Muscle layer of colon (tissue), 2 donors: ENCODE measurements around the gene PCDHGA8.
"Not testable (repeated sequence)": the region's sequence is repeated elsewhere in the genome, so short reads cannot be mapped to it uniquely, and the experiment has no call there.

ENCODE experiments used
- H3K27ac ChIP-seq: one replicate; pipeline ENCODE4 v1.7.0; 2013; ENCODE audit warnings: low read depth, mild to moderate bottlenecking, low read length, moderate library complexity
- H3K27me3 ChIP-seq, 2 donors: one replicate each; pipeline ENCODE4 v1.7.0; 2013; ENCODE audit warnings: low read length in 2 of 2, mild to moderate bottlenecking in 2 of 2; ENCODE audit not compliant: insufficient read depth in 2 of 2, control insufficient read depth in 1 of 2
- H3K36me3 ChIP-seq: one replicate; pipeline ENCODE4 v1.7.0; 2013; ENCODE audit warnings: mild to moderate bottlenecking, low read length; ENCODE audit not compliant: insufficient read depth
- H3K4me1 ChIP-seq: one replicate; pipeline ENCODE4 v1.7.0; 2013; ENCODE audit warnings: mild to moderate bottlenecking, low read length; ENCODE audit not compliant: insufficient read depth
- H3K4me3 ChIP-seq, 2 donors: one replicate each; pipeline ENCODE4 v1.7.0; 2013; ENCODE audit warnings: low read length in 2 of 2, low read depth in 1 of 2, mild to moderate bottlenecking in 1 of 2, moderate library complexity in 1 of 2
- H3K9ac ChIP-seq: one replicate; pipeline ENCODE4 v1.7.0; 2013; ENCODE audit warnings: low read length
- H3K9me3 ChIP-seq: one replicate; pipeline ENCODE4 v1.7.0; 2013; ENCODE audit warnings: mild to moderate bottlenecking, low read length
- donor health status: abdominal sarcoma.
- donor health status: Adenocarcinoma of cecum.

PCDHGA8 gene

GRCh38 chr5:141430332-141431113 lies 38.1 kb downstream of the PCDHGA8 start, which contains the start of gene PCDHGA12:
Gene PCDHGA12, plus strand, starts transcription at chr5:141430507. Its CDS starts 253 bp downstream, at chr5:141430760.
- Histone ChIP-seq H3K36me3 (no peaks in the 10 kb centered on the region), H3K27ac (no peak within 1 kb of the TSS), H3K4me1 (no peaks in the 10 kb centered on the region), H3K4me3 (peak within 1 kb of the TSS in 1 of 2 donors; percentile 51), H3K27me3 (no peaks in the 10 kb centered on the region), H3K9me3 (peaks cover 68% of the 10 kb centered on the region), H3K9ac (no peak within 1 kb of the TSS)

- Histone ChIP-seq H3K9ac (no peak overlapping the region), H3K9me3 (peaks cover 63% of the 10 kb centered on the region), H3K27ac (no peak overlapping the region), H3K4me3 (peak overlapping the region in 1 of 2 donors; percentile 51), H3K4me1 (no peaks in the 10 kb centered on the region), H3K36me3 (no peaks in the 10 kb centered on the region), H3K27me3 (no peaks in the 10 kb centered on the region)
These were observed 38.9 kb downstream of the PCDHGA8 start for GRCh38 chr5:141431286-141431685.

GRCh38 chr5:141432308-141432707 lies 39.9 kb downstream of the PCDHGA8 start:
- H3K27me3 ChIP-seq, result not testable (repeated sequence)
- peak overlapping the region in 1 of 2 donors; percentile 51 for H3K4me3 ChIP-seq

GRCh38 chr5:141432726-141433125 lies 40.3 kb downstream of the PCDHGA8 start:
- Histone ChIP-seq H3K9me3 (peaks cover 52% of the 10 kb centered on the region), H3K4me3 (peak overlapping the region in 1 of 2 donors; percentile 14)
- H3K9ac ChIP-seq, result not testable (repeated sequence)

More at GRCh38 chr5:141432308-141432707, 39.9 kb downstream of the PCDHGA8 start:
- not testable (repeated sequence) for H3K36me3 ChIP-seq, H3K9ac ChIP-seq, H3K4me1 ChIP-seq, H3K27ac ChIP-seq
- H3K9me3 ChIP-seq, result peaks cover 57% of the 10 kb centered on the region

GRCh38 chr5:141434006-141434405 lies 41.6 kb downstream of the PCDHGA8 start:
- Histone ChIP-seq H3K4me3 (no peak overlapping the region), H3K36me3 (no peaks in the 10 kb centered on the region), H3K27ac (no peak overlapping the region), H3K9ac (no peak overlapping the region), H3K9me3 (peaks cover 47% of the 10 kb centered on the region), H3K4me1 (no peaks in the 10 kb centered on the region), H3K27me3 (no peaks in the 10 kb centered on the region)

More at GRCh38 chr5:141432726-141433125, 40.3 kb downstream of the PCDHGA8 start:
- H3K27me3 ChIP-seq, H3K4me1 ChIP-seq, H3K36me3 ChIP-seq, H3K27ac ChIP-seq: not testable (repeated sequence)

DNA sequence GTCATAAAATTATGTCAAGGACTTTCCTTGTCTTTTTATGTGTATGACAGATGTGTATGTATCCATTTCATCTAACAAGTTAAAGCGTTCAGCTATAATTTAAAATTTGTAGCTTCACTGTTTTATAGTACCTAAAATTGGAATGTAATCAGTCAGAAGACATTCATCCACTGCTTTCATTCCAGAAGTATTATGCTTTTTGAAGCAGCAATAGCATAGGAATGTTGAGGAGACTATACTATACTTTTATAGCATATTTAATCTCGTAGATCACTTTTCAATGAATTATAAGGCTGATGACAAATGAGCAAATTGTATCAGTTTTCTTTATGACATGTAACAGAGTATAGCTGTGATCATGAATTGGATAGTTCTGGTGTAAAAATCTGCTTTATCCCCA lies 44.8 kb downstream of the PCDHGA8 start:
- Histone ChIP-seq H3K9ac (no peak overlapping the region), H3K4me3 (no peak overlapping the region), H3K36me3 (no peaks in the 10 kb centered on the region), H3K9me3 (peaks cover 37% of the 10 kb centered on the region), H3K4me1 (no peaks in the 10 kb centered on the region), H3K27me3 (no peaks in the 10 kb centered on the region), H3K27ac (no peak overlapping the region)

- Histone ChIP-seq H3K4me3 (peak overlapping the region in 1 of 2 donors; percentile 1), H3K36me3 (no peaks in the 10 kb centered on the region), H3K9me3 (peaks cover 22% of the 10 kb centered on the region), H3K4me1 (no peaks in the 10 kb centered on the region), H3K9ac (no peak overlapping the region), H3K27me3 (no peaks in the 10 kb centered on the region), H3K27ac (no peak overlapping the region)
These were observed 47.1 kb downstream of the PCDHGA8 start for GRCh38 chr5:141439411-141440141.

DNA sequence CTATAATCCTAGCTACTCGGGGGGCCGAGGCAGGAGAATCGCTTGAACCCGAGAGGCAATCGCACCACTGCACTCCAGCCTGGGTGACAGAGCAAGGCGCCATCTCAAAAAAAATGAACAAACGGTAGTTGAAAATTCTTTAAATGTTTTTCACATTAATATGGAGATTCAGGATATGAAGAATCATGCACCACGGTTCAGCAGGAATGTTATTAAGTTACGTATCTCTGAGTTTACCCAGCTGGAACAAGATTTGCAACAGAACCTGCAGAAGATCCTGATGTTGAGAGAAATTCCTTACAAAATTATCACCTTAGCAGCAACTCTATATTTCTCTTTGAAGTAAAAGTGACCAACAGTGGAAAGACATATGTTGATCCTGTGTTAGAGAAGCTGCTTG lies 47.9 kb downstream of the PCDHGA8 start:
- no peak overlapping the region for H3K4me3 ChIP-seq
- H3K9ac ChIP-seq, result no peak overlapping the region
- H3K4me1 ChIP-seq, result no peaks in the 10 kb centered on the region
- H3K27me3 ChIP-seq, result no peaks in the 10 kb centered on the region
- no peaks in the 10 kb centered on the region for H3K36me3 ChIP-seq
- H3K9me3 ChIP-seq, result peaks cover 22% of the 10 kb centered on the region
- H3K27ac ChIP-seq, result no peak overlapping the region

DNA sequence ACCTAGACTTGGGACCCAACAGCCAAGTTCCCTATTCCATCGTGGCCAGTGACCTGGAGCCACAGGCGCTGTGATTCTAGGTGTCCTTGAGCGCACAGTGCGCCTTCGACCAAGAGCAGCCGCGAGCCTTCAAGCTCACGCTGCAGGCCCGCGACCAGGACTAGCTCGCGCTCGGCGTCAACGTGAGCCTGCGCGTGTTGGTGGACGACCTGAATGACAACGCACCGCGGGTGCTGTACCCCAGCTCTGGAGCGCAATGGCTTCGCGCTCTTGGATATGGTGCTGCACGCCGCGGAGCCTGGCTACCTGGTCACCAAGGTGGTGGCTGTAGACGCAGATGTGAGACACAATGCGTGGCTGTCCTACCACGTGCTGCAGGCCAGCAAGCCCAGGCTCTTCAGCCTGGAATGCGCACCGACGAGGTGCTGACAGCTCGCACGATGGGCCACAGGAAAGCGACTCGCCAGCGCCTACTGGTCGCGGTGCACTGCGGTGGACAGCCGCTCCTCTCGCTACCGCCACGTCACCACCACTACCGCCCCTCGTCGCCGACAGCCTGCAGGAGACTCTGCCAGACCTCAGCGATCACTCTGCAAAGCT lies 49.2 kb downstream of the PCDHGA8 start:
- Histone ChIP-seq H3K27ac (no peak overlapping the region), H3K4me1 (no peaks in the 10 kb centered on the region), H3K9ac (no peak overlapping the region), H3K36me3 (no peaks in the 10 kb centered on the region), H3K27me3 (no peaks in the 10 kb centered on the region), H3K9me3 (peaks cover 18% of the 10 kb centered on the region), H3K4me3 (no peak overlapping the region)
